GM12874 (cell line): ENCODE measurements around the gene BBLN.

ENCODE experiments used
- CTCF ChIP-seq: IDR thresholded peaks from 2 replicates; pipeline ENCODE4 v1.5.1; 2011; ENCODE audit warnings: low read depth, mild to moderate bottlenecking, control low read depth, low read length, moderate library complexity; ENCODE audit not compliant: insufficient read depth

Gene BBLN

GRCh38 chr9:128180447-128180846 is 20.4 kb downstream of the BBLN start:
- no peak for TF ChIP-seq CTCF

GRCh38 chr9:128182893-128183588 is 23.0 kb downstream of the BBLN start:
- TF ChIP-seq CTCF: no peak

- TF ChIP-seq CTCF: no peak
Observed at GRCh38 chr9:128185979-128186965, 26.2 kb downstream of the BBLN start.

- TF ChIP-seq CTCF: no peak
Observed at GRCh38 chr9:128187361-128187760, 27.3 kb downstream of the BBLN start.

- no peak for TF ChIP-seq CTCF
Observed at GRCh38 chr9:128188209-128188608, 28.1 kb downstream of the BBLN start.

- TF ChIP-seq CTCF: no peak
Observed at GRCh38 chr9:128190013-128190412, 29.9 kb downstream of the BBLN start.
